NCI-H1930 (cell line): ENCODE data around the gene FOXP1.

Experiments used
- DNase-seq, 2 experiments: peaks; one replicate each; lab custom pipeline; 2025; lab: John Stamatoyannopoulos, UW

The FOXP1 gene

GRCh38 chr3:71504250-71505036 is 79.1 kb downstream of the FOXP1 start:
- DNase-seq: no peak

- DNase-seq: no peak
Measured at GRCh38 chr3:71503525-71504249, 79.8 kb downstream of the FOXP1 start.

GRCh38 chr3:71502066-71502625 is 81.4 kb downstream of the FOXP1 start:
- DNase-seq: no peak

GRCh38 chr3:71500696-71501095 is 82.8 kb downstream of the FOXP1 start:
- no peak for DNase-seq

GRCh38 chr3:71499227-71499876 is 84.2 kb downstream of the FOXP1 start:
- DNase-seq: no peak

- DNase-seq: no peak
Measured at GRCh38 chr3:71498543-71498942, 85.0 kb downstream of the FOXP1 start.

GRCh38 chr3:71497971-71498444 is 85.5 kb downstream of the FOXP1 start:
- no peak for DNase-seq

GRCh38 chr3:71497367-71497897 is 86.1 kb downstream of the FOXP1 start:
- DNase-seq: no peak

GRCh38 chr3:71495708-71496472 is 87.6 kb downstream of the FOXP1 start:
- DNase-seq: no peak

GRCh38 chr3:71494212-71494611 is 89.3 kb downstream of the FOXP1 start:
- DNase-seq: no peak

GRCh38 chr3:71492974-71493771 is 90.4 kb downstream of the FOXP1 start:
- DNase-seq: no peak

GRCh38 chr3:71492566-71492965 is 91.0 kb downstream of the FOXP1 start:
- DNase-seq: no peak

GRCh38 chr3:71491154-71491752 is 92.3 kb downstream of the FOXP1 start:
- no peak for DNase-seq

GRCh38 chr3:71490692-71491091 is 92.8 kb downstream of the FOXP1 start:
- DNase-seq: no peak

- DNase-seq: no peak
Measured at GRCh38 chr3:71489315-71489761, 94.2 kb downstream of the FOXP1 start.

- DNase-seq: no peak
Measured at GRCh38 chr3:71488882-71489281, 94.6 kb downstream of the FOXP1 start.

GRCh38 chr3:71488391-71488809 is 95.1 kb downstream of the FOXP1 start:
- DNase-seq: no peak

- no peak for DNase-seq
Measured at GRCh38 chr3:71487418-71487817, 96.1 kb downstream of the FOXP1 start.

GRCh38 chr3:71486831-71487230 is 96.7 kb downstream of the FOXP1 start:
- DNase-seq: no peak

GRCh38 chr3:71485896-71486295 is 97.6 kb downstream of the FOXP1 start:
- DNase-seq: no peak
